Uterus (tissue), 4 donors: Measurements from ENCODE around the gene STXBP4. TPM values are rescaled to one million over a fixed set of nuclear protein-coding genes. Genes with fewer than 3 reads are reported as not detected.

Experiments
- DNase-seq, 2 donors: peaks; one replicate each; pipeline ENCODE4 v3.0.0-alpha.2; 2019 to 2020
- H3K27ac ChIP-seq, 2 donors: fragments of 200-600 bp; sonication (generic); 1 replicate in 1 of 2; 2 replicates in 1 of 2; pipeline ENCODE4 v1.5.1; 2016 to 2018
- H3K27me3 ChIP-seq, 2 donors: fragments of 200-600 bp; sonication (generic); one replicate each; pipeline ENCODE4 v1.5.1; 2018 to 2019; ENCODE audit warnings: control low read depth in 1 of 2
- H3K36me3 ChIP-seq, 2 donors: fragments of 200-600 bp; sonication (generic); one replicate each; pipeline ENCODE4 v1.5.1; 2019; ENCODE audit warnings: control low read depth in 1 of 2
- H3K4me1 ChIP-seq, 2 donors: fragments of 200-600 bp; sonication (generic); one replicate each; pipeline ENCODE4 v1.5.1; 2018 to 2019; ENCODE audit warnings: control low read depth in 1 of 2
- H3K4me3 ChIP-seq, 2 donors: fragments of 200-600 bp; sonication (generic); 1 replicate in 1 of 2; 2 replicates in 1 of 2; pipeline ENCODE4 v1.5.1; 2018 to 2019; ENCODE audit warnings: mild to moderate bottlenecking in 1 of 2
- H3K9me3 ChIP-seq, 2 donors: fragments of 200-600 bp; sonication (generic); one replicate each; pipeline ENCODE4 v1.5.1; 2019; ENCODE audit warnings: control low read depth in 1 of 2
- CTCF ChIP-seq, 4 experiments: fragments of 200-600 bp in 2 of 4; fragments of 450-650 bp in 2 of 4; sonication (generic) in 2 of 4; IDR thresholded peaks; one replicate each; pipeline ENCODE4 v1.5.1; 2016 to 2019; ENCODE audit warnings: antibody characterized with exemption in 4 of 4, mild to moderate bottlenecking in 2 of 4, moderate library complexity in 1 of 4
- POLR2A ChIP-seq, 2 donors: fragments of 450-650 bp; IDR thresholded peaks; one replicate each; pipeline ENCODE4 v1.6.1; 2016; ENCODE audit warnings: antibody characterized with exemption in 2 of 2, mild to moderate bottlenecking in 1 of 2, moderate library complexity in 1 of 2
- intact Hi-C: fragments of 100-400 bp; cut with DNase I; formaldehyde crosslinking; loops from one replicate; pipeline ENCODE4 v1.15.1; 2023; ENCODE audit warnings: low total_unique reads
- total RNA-seq, 4 donors: library from RNA; depleted of rRNA in 3 of 4; stranded (reverse); fragments of >200 nt in 3 of 4; gene quantifications; one replicate each; pipeline versions ENCODE4 v1.1.0 to v1.2.4, GENCODE V29; 2014 to 2023
- donor health status: DM: yes; HTN: yes; CAD: no.

STXBP4 gene
- total RNA-seq, 4 donors from 2014 or later: 2.8 to 100 (median 20.9) TPM

- DNase-seq: no peak
- H3K27ac ChIP-seq: no peak overlapping the region
- H3K4me1 ChIP-seq: no peaks in the 10 kb centered on the region
- TF ChIP-seq CTCF (IDR thresholded peaks at IDR 0.05): no peak
- no peak for TF ChIP-seq POLR2A (IDR thresholded peaks at IDR 0.05)
- H3K9me3 ChIP-seq: no peaks in the 10 kb centered on the region
- intact Hi-C loops: no loop called here
- H3K4me3 ChIP-seq: no peak overlapping the region
- no peaks in the 10 kb centered on the region for H3K36me3 ChIP-seq
- H3K27me3 ChIP-seq: no peaks in the 10 kb centered on the region
Measured at GRCh38 chr17:55198690-55199370, 230.3 kb downstream of the STXBP4 start.

- Histone ChIP-seq H3K4me3 (no peak overlapping the region), H3K9me3 (no peaks in the 10 kb centered on the region), H3K27ac (no peak overlapping the region), H3K4me1 (no peaks in the 10 kb centered on the region), H3K36me3 (no peaks in the 10 kb centered on the region), H3K27me3 (no peaks in the 10 kb centered on the region)
- intact Hi-C loops: no loop called here
- no peak for DNase-seq
- no peak for TF ChIP-seq POLR2A (IDR thresholded peaks at IDR 0.05)
- TF ChIP-seq CTCF (IDR thresholded peaks at IDR 0.05): no peak
Measured at GRCh38 chr17:55200904-55201303, 232.3 kb downstream of the STXBP4 start.

- Histone ChIP-seq H3K36me3 (no peaks in the 10 kb centered on the region), H3K27ac (no peak overlapping the region), H3K4me3 (no peak overlapping the region), H3K9me3 (no peaks in the 10 kb centered on the region), H3K27me3 (no peaks in the 10 kb centered on the region), H3K4me1 (no peaks in the 10 kb centered on the region)
- TF ChIP-seq POLR2A (IDR thresholded peaks at IDR 0.05) (no peak), CTCF (IDR thresholded peaks at IDR 0.05) (no peak)
- DNase-seq: no peak
- intact Hi-C loops: no loop called here
Measured at GRCh38 chr17:55201308-55201932, 232.9 kb downstream of the STXBP4 start.

GRCh38 chr17:55202896-55203295, 234.3 kb downstream of the STXBP4 start:
- TF ChIP-seq CTCF (IDR thresholded peaks at IDR 0.05) (no peak), POLR2A (IDR thresholded peaks at IDR 0.05) (no peak)
- Histone ChIP-seq H3K4me3 (no peak overlapping the region), H3K9me3 (no peaks in the 10 kb centered on the region), H3K4me1 (no peaks in the 10 kb centered on the region), H3K36me3 (no peaks in the 10 kb centered on the region), H3K27ac (no peak overlapping the region), H3K27me3 (no peaks in the 10 kb centered on the region)
- DNase-seq: no peak
- intact Hi-C loops: no loop called here

- Histone ChIP-seq H3K9me3 (no peaks in the 10 kb centered on the region), H3K27me3 (no peaks in the 10 kb centered on the region), H3K36me3 (no peaks in the 10 kb centered on the region), H3K27ac (no peak overlapping the region), H3K4me3 (no peak overlapping the region), H3K4me1 (no peaks in the 10 kb centered on the region)
- DNase-seq: no peak
- TF ChIP-seq CTCF (IDR thresholded peaks at IDR 0.05) (no peak), POLR2A (IDR thresholded peaks at IDR 0.05) (no peak)
- intact Hi-C loops: no loop called here
Measured at GRCh38 chr17:55208078-55208812, 239.7 kb downstream of the STXBP4 start.
